ENCODE measurements around the gene HNRNPA2B1.
"Not testable (repeated sequence)": the region's sequence is repeated elsewhere in the genome, so short reads cannot be mapped to it uniquely, and the experiment has no call there.

HNRNPA2B1 gene

DNA sequence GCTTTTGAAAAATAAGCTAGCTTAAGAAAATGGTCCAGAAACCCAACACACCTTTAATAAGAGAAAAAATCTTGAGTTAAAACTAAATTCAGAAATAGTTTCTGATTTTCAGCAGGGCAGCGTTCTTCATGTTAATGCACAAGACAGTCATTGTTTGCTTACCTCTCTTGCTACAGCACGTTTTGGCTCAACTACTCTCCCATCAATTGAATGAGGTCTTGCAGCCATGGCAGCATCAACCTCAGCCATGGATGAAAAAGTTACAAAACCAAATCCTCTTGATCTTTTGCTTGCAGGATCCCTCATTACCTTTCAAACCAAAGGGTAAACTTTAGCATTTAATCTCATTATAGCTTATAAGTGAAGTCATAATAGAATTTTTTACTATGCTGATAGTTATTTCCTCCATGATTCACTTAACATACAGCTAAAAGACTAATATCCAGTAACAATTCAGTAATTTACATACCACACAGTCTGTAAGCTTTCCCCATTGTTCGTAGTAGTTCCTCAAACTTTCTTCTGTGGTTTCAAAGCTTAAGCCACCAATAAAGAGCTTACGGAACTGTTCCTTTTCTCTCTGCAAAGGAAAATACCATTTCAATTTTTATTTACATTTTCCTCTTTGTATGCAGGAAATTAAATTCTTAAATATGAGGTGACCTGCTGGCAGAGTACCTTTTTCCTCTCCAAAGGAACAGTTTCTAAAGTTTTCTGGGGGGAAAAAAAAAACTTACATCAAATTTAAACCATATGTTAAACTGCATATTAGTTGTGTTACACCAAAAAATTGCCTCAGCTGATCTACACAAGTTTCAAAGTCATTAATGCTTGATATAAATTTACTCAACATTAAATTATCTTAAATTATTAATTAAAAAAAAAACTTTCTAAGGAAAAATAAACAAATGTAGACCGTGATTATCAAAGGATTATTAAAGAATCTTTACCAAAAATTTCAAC, 3.1 kb downstream of the HNRNPA2B1 start:
- DNase-seq, result no peak

DNA sequence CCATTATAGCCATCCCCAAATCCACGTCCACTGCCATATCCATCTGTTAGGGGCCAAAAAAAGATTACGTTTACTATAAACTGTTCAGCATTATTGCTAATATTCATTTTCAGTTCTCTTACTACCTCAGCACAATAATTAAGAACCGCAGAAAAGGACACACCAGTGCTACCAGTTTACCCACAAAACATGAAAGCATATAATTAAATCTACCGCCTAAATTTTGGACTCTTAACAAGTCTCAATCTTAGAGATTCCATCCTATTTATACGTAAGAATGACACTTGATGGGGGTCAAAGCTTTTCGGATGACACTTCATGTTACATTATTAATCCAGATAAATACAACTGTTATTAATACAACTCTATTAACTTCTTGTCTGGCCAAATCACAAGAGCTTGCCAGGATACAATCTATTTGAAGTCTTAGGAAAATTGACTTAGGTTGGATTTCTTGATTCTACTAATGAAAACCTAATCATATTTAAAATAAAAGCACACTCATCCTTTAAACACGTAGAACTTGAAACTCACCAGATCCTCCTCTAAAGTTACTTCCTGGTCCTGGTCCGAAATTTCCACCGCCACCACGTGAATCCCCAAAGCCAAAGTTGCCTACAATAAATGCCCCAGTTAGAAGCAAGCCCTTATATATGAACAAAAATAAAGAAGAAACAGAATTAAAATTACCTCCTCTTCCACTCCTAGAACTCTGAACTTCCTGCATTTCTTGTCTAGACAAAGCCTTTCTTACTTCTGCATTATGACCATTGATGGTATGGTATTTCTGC, 4.5 kb downstream of the HNRNPA2B1 start:
- no peak for DNase-seq

DNA sequence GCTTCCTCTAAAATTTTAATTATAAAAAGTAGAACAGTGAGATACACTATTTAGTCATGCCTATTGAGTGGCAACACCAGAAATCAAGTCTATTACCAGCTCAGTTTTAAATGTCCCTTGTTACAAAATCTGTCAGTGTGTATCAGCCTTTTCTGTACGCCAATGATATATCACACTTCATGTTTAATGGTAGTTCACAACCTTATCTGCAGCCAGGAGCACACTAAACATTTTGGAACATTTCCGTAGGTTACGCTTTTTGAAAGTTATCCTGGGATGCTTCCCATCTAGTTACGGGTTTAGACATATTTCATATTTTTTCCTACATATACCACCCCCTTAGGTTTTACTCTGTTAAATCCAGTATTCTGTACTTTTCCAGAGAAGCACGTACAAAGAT, 5.4 kb downstream of the HNRNPA2B1 start:
- DNase-seq, result no peak

DNA sequence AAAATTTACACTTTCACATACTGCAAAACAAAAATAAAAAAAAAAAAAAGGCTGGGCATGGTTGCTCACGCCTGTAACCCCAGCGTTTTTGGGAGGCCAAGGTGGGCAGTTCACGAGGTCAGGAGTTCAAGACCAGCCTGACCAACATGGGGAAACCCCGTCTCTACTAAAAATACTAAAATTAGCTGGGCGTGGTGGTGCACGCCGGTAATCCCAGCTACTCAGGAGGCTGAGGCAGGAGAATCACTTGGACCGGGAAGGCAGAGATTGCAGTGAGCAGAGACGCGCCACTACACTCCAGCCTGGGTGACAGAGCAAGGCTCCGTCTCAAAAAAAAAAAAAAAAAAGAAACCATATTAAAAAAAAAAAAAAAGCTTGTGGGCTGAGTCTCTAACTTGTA, 5.8 kb downstream of the HNRNPA2B1 start:
- DNase-seq, result not testable (repeated sequence)

DNA sequence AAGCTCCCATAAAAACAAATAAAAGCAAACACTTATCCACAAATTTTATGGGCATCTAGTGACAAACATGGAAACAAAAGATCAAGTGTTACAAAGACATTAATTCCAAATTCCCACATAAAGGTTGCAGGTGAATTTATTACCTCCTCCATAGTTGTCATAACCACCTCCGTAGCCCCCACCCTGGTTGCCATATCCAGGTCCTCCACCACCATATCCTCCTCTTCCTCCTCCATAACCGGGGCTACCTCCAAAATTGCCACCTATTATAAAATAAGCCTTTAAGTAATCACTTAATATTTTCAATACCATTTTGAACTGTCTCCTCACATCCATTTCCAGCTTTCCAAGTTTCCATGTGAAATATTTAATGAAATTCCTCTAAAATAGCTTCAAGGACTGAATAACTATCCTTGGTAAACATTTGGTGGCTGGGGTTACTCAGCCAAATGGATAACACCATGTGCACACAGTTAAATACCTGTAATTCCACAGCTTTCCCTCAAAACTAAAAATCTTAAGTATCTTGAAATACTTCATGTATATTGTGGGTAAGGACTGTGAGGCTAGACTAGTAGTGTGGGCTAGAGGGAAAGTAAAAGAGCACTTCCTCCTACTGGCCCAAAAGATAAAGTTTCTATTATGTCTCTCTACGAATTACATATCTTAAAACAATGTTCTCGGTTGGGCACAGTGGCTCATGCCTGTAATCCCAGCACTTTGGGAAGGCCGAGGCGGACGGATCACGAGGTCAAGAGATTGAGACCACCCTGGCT, 6.9 kb downstream of the HNRNPA2B1 start:
- no peak for DNase-seq

DNA sequence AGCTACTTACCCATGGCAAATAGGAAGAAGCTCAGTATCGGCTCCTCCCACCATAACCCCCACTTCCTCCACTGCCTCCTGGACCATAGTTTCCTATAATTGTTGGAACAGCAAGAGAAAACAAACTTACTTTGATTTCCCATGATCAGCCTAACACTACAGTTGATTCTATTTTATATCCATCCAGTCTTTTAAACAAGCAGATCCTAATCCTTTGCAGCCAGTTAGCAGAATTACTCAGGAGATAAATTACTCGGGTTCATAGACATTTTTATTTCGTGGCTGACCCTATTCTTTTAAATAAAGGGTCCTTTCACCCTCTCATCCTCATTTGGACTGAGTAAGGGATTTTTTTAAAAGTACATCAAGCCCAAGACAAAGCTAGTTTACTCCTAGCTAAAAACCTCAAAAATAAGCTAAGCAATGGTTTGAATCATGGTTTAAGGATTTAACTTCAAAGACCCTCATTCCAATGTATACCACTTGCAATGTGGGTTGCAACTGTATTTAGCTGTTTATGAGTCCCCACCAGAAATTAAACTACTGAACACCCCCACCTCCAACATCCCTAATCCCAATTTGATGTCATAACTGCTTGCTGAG, 8.0 kb downstream of the HNRNPA2B1 start:
- no peak for DNase-seq

DNA sequence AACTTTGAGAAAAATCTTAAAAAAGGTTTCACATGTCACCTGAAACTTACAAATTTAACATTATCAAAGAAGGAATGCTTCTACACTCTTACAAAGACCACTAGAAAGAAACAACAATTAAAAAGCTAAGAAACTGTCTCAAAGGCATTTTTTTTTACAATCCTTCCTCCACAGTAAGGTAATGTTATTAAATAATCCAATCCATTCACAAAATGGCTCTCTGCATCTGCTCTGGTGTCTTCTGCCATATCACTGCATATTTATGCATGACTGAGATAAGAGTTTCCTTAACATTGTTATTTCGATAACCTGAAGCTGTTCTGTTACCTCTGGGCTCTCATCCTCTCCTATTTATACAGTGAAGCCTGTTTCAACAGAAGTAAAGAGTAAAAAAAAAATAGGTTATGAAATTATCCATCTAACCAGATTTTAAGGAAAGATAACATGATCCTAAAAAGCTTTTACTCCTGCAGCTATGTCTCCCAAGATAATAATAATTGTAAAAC, 8.5 kb downstream of the HNRNPA2B1 start:
- no peak for DNase-seq

DNA sequence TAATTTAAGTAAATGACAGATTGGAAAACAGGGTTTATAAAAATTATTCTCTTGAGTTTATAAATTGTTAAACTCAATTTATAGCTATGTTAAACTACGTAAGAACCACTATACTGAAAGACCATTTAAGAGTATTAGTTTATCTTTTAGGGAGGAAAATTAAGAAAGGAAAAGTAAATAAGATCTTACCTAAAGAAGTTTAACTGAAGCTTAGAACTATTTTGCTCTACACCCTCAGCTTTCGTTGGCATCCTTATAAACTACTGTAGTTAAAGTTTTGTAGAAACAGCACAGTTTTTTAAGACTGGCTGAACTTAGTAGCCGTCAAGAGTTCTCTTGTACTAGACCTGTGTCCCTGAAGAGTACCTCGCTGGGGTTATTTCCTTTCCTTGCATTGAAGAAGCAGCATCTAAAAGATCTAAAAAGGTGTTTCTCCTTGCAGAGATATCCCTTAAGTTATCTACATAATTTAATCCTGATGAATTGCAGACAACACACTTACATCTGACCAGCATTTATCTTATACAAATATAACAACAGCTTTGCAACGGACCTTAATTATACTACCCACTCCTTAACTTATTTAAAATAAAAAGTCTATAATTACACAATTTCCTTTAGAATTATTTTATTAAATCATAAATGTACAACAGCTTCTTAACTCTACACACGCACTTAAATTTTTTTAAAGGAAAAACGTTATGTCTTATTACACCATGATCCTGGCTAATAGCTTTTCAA, 9.1 kb downstream of the HNRNPA2B1 start:
- no peak for DNase-seq

DNA sequence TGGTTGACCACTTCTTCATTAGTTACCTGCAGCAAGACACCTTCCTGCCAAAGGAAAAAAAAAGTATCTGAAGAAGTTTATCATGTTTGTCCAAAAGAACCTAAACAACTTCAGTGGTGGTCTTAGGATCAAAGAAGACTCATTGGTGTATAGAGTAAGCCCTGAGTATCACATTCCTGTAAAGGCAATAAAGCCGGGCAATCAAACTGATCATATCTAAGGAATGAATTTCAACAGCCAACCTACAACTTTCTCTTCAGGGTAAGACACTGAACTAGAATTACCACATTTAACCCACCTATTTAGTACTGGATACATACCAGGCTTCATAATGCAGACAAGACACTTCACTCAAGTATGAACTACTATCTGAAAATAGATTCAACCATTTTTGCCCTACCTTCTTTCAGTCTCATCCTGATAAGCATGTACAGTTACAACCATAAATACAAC, 10.1 kb downstream of the HNRNPA2B1 start:
- no peak for DNase-seq

DNA sequence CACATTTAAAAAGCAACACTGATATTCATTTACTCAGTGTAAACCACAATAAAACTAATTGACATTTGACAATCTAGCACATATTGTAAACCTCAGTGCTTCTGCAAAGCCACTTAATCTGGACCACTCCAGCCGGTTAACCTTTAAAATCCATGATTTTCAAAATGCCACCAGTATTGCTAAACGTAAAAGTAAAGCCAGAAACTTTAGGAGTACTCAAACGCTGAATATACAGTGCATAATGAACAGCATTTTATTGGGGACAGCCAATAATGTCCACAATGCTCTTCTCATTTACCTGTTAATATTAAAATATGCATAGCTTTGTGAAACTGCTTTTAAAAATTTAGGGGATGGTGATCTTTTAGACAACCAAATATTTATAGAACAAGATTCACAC, 10.8 kb downstream of the HNRNPA2B1 start:
- DNase-seq, result no peak

DNA sequence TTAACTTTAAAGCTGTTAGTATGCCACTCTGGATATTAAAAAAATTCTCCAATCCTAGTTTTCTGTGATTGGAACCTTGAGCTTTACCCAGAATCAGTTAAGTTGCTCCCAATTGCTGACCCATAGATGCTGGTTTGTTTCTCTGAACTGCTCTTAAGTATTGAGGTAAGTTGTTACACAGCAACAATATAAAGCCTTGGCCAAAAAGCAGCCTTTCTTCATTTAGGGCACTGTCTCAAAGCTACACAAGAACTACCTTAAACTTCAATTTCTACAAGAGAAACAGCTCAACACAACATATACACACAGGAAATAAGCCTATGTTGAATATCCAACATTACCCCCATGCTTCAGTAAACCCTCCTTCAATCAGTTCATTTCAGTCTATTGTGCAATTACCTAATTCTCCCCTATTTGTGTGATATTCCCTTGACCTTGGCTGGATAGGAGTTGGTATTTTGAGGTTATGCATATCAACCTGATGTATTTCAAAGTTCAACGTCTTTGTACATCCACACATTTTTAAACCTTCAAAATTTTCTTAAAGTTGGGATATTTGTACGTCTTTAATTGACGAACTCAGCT, 11.5 kb downstream of the HNRNPA2B1 start:
- no peak for DNase-seq

DNA sequence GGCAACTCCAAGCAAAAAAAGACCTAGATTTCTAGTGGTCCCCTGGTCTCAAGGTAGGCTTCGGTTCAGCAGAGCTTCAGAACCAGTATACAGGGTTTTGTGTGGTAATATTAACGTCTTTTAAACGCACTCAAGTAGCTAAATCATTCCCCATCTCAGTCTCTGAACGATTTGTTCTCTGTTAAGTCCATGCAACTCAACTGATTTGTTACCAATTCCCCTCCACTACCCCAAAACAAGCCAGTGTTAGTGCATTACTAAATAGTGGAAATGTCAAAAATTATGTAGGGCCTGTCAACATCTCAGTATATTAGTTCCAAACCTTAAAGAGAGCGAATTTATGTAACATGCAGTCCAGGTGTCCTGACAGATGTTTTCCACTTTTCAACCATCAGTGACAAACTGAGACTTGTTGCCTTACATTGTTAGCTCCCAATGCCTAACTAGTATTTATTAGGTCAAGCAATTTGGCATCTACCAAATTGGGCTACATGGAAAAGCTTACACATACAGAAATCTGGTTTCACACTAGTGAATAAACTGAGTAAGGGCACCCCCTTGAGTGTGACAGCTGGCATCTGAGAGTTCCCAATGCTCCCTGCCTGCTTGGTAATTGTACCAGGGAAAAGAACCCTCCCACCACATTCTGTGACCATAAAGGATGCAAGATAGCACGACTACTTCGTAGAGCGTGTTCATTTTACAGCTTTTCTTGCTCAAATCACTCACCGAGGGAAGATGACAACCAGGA, 12.2 kb downstream of the HNRNPA2B1 start:
- DNase-seq, result no peak

DNA sequence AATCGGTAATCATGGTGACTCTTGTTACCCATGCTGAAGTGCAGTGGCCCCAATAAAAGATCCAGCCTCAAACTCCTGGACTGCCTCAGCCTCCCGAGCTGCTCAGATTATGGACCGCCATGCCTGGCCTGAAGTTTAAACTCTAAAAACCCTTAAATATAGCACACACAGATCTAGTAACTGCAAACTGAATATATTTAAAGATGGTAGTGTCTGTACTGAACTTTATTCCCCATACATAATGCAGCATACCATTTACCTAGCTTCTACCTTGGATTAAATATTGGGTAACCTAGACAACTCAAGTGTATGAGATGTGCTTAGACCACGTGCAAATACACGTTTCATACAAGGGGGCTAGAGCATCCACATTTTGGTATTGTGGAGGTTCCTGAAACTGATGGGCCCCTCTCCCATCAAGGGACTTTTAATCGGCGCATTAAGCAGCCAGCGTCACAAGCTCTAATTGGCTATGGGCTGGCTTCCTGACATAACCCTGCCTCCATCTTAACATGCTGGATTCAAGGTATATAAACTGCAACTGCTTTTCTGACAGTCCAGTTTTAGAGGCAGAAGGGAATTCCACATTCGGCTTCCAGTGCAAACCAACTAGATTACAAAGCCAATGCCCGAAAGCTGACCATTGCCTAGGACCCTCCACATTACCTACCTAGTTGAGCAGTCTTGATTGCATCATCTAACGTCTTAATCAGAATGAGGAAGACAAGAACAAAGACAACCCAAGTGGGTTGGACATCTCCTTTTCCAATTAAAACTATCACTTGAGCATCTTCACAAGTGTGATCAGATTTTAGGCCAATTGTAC, 13.0 kb downstream of the HNRNPA2B1 start:
- DNase-seq, result no peak

DNA sequence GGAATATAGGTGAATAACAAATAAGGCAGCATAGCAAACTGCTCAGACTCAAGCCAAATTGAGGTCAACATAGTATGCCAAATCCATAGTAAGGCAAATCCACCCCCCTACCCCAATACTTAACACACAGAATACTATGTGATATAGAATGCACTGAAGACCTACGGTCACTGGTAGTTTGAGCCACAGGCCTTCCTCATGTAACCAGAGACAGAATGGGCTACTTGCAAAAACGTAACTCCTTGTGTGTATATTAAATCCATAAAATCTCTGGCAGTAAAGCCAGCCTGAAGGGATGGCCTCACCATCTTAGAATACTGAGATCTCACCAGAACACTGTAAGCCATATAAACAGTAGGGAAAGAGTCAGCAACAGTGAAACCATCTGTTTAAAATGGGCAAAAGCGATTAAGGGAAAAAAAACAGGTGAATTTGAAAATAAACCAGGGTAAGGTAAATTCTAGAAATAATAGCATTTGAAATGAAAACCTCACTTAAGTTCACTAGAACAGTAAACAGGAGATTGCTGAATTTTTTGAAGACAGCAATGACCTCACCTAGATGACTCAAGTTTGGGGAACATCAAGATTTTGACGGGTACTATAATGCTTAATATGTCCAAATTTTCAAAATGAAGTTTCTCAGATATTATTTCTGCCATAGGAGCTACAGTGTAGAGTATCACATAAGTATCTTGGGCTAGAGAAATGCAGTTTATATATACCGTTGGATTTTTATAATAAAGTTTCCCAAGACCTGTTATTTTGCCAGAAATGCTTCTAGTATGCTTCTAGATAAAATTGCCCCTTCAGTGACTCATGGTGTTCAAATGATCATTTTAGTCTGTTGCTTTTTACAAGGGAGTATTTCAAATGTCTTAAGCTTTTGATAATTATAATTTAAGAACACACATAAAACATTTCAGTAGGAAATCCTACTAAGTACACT, 13.9 kb downstream of the HNRNPA2B1 start:
- DNase-seq, result no peak

DNA sequence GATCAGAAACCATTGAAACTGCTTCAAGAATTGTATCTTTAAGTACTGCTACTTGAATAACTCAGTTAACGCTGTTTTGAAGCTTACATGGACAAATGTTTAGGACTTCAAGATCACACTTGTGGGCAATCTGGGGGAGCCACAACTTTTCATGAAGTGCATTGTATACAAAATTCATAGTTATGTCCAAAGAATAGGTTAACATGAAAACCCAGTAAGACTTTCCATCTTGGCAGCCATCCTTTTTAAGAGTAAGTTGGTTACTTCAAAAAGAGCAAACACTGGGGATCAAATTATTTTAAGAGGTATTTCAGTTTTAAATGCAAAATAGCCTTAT, 14.7 kb downstream of the HNRNPA2B1 start:
- no peak for DNase-seq

DNA sequence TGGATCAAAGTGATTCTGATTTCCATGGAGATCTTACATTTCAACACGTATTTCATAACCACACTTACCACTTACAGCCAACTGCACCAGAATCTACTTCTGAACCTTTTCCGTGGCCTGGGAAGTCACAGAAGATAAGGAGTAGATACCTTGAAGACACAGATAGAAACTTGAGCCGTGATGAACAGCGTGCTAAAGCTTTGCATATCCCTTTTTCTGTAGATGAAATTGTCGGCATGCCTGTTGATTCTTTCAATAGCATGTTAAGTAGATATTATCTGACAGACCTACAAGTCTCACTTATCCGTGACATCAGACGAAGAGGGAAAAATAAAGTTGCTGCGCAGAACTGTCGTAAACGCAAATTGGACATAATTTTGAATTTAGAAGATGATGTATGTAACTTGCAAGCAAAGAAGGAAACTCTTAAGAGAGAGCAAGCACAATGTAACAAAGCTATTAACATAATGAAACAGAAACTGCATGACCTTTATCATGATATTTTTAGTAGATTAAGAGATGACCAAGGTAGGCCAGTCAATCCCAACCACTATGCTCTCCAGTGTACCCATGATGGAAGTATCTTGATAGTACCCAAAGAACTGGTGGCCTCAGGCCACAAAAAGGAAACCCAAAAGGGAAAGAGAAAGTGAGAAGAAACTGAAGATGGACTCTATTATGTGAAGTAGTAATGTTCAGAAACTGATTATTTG, 15.3 kb downstream of the HNRNPA2B1 start:
- DNase-seq, result no peak

DNA sequence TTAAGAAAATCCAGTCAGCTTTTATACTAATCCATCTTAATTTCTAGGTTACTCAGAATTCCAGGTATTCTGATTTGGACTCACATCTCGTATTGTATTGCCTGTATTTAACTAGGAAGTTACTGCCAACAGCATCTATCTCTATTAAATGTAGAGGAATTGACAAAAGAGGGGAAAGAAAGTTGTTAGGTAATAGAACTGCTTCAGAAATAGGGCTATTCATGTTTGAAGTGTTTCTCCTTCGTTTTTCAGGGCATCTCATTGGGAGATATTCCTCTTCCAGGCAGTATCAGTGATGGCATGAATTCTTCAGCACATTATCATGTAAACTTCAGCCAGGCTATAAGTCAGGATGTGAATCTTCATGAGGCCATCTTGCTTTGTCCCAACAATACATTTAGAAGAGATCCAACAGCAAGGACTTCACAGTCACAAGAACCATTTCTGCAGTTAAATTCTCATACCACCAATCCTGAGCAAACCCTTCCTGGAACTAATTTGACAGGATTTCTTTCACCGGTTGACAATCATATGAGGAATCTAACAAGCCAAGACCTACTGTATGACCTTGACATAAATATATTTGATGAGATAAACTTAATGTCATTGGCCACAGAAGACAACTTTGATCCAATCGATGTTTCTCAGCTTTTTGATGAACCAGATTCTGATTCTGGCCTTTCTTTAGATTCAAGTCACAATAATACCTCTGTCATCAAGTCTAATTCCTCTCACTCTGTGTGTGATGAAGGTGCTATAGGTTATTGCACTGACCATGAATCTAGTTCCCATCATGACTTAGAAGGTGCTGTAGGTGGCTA, 16.1 kb downstream of the HNRNPA2B1 start:
- DNase-seq, result not testable (repeated sequence)
